Stimulated activated effector memory CD8-positive, alpha-beta T cell treated with anti-CD3 and anti-CD28 coated beads, Interleukin-12 subunit alpha, Interleukin-12 subunit beta, amount 100 ng/mL, for 72 hours (primary cell): ENCODE measurements around the gene NRIP2.

Experiments used
- ATAC-seq: fragments of 150-1000 bp; cut with Tn5 transposase; 2 replicates; pipeline ENCODE4 v1.10.0; 2021
- DNase-seq, 2 donors: peaks; one replicate each; pipeline ENCODE4 v3.0.0; 2021 to 2022; ENCODE audit warnings: low spot score in 2 of 2
- H3K27ac Mint-ChIP-seq: one replicate; pipeline ENCODE4 v1.8.0; 2022; ENCODE audit warnings: mild to moderate bottlenecking, mixed read lengths
- H3K36me3 Mint-ChIP-seq: one replicate; pipeline ENCODE4 v1.8.0; 2022; ENCODE audit warnings: mild to moderate bottlenecking, mixed read lengths
- H3K4me1 Mint-ChIP-seq: one replicate; pipeline ENCODE4 v1.8.0; 2022; ENCODE audit warnings: mixed read lengths
- H3K4me3 Mint-ChIP-seq: one replicate; pipeline ENCODE4 v1.8.0; 2022; ENCODE audit warnings: mild to moderate bottlenecking, mixed read lengths
- H3K9me3 Mint-ChIP-seq: one replicate; pipeline ENCODE4 v1.8.0; 2022; ENCODE audit warnings: mixed read lengths

Gene NRIP2

GRCh38 chr12:2856051-2856450 is 21.2 kb upstream of the NRIP2 start:
- DNase-seq = no peak
- peaks cover 46% of the 10 kb centered on the region for H3K36me3 Mint-ChIP-seq
- peak overlapping the region; percentile 9 for H3K27ac Mint-ChIP-seq
- H3K4me3 Mint-ChIP-seq = no peak overlapping the region
- no peaks in the 10 kb centered on the region for H3K4me1 Mint-ChIP-seq
- ATAC-seq = peak; percentile 48
- H3K9me3 Mint-ChIP-seq = no peaks in the 10 kb centered on the region

DNA sequence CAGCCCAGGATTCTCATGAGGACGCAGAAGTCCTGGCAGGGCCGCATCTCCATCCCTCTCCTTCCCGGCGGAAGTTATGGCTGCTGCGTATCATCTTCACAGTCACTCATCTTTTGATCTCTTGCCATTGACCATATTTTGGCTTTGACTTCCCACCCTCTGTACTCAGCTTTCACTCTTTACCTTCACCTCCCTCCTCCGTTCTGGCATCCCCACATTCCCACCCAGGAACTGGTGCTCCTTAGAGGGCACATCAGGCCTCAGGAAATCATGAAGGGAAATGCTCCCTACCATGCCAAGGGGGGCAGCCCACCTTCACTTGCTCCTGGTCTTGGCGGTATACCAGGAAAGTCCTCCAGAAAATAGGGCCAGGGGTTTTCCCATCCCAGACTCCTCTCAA is 20.7 kb upstream of the NRIP2 start:
- no peak for ATAC-seq

DNA sequence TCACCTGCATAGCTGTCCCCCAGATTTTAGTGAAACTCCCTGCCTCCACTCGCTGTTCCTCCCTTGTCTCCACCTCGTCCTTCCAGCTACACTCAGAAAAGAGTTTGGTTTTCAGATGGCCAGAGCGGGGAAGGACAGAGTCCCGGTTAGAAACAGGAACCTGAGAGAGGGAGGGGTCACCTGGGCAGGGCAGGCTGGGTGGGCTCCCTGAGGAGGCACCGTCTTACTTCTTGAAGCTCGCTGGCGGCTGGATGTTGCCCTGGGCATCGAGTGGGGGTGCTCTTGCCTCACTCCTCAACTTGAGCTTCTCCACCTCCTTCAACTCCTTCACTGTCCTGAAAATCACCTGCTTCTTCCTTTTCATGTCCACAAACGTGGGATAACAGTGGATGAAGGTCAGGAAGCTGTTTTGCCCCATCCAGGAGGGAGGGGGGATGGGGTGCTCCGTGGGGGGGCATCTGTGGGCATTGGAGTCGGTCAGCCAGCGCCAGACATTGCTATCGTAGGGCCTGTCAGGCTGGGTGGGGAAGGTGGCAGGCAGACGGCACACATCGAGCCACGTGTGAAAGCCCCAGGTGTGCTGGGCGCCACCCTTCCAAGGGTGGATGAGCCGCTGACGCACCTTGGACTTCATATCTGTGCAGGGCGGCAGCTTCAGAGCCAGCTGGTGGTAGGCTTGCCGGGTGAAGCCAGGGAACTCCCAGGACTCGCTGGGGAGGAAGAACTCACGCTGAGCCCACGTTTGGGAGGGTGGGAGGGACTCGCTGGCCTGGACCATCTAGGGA is 20.0 kb upstream of the NRIP2 start:
- Mint-ChIP-seq H3K4me1 (no peaks in the 10 kb centered on the region), H3K4me3 (no peak overlapping the region), H3K9me3 (no peaks in the 10 kb centered on the region), H3K27ac (no peak overlapping the region), H3K36me3 (peaks cover 34% of the 10 kb centered on the region)
- DNase-seq = no peak
- no peak for ATAC-seq

More for the DNA sequence above, 20.7 kb upstream of the NRIP2 start:
- Mint-ChIP-seq H3K4me3 (no peak overlapping the region), H3K9me3 (no peaks in the 10 kb centered on the region), H3K36me3 (peaks cover 41% of the 10 kb centered on the region), H3K4me1 (no peaks in the 10 kb centered on the region), H3K27ac (peak overlapping the region; percentile 9)
- DNase-seq = no peak

GRCh38 chr12:2853626-2854025 is 18.8 kb upstream of the NRIP2 start:
- Mint-ChIP-seq H3K27ac (no peak overlapping the region), H3K36me3 (peaks cover 22% of the 10 kb centered on the region), H3K4me3 (no peak overlapping the region), H3K4me1 (no peaks in the 10 kb centered on the region), H3K9me3 (no peaks in the 10 kb centered on the region)
- ATAC-seq = peak; percentile 68
- peak; percentile 30 to 66 for DNase-seq

DNA sequence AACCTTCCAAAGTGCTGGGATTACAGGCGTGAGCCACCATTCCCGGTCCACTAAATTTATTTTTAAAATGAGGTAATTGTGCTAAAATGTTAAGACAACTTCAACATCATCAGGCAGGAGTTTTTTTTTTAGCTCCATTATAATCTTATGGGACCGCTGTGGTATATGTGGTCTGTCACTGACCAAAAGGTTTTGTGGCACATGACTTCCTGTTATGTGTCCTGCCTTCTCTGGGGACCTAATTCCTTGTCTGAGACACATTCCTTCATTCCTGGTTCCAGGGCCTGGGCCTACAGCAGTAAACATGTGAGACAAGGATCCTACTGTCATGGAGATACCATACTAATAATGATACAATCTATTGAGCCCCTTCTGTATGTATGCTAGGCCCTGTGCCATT is 17.1 kb upstream of the NRIP2 start:
- no peak overlapping the region for H3K27ac Mint-ChIP-seq
- H3K36me3 Mint-ChIP-seq = peaks cover 15% of the 10 kb centered on the region
- DNase-seq (no peak), ATAC-seq (no peak)
- H3K9me3 Mint-ChIP-seq = no peaks in the 10 kb centered on the region
- H3K4me1 Mint-ChIP-seq = no peaks in the 10 kb centered on the region
- no peak overlapping the region for H3K4me3 Mint-ChIP-seq

DNA sequence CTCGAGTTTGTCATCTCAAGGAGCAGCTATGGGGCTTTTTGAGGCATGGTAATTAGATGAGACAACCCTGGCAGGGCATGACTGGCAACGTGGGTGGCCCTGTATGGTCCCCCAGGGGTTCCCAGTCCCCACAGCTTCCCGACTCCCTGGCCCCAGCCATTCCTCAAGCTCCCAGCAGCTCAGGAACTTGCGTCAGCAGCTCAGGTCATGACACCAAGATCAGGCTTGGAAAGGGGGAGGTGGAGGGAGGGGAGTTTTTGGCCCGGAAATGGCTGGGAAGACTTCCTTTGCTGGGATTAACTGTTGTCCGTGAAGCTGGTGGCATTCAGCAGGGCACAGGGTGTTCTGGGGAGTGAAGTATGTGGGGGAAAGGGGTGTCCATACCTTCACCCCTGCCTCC is 10.4 kb upstream of the NRIP2 start:
- H3K9me3 Mint-ChIP-seq = no peaks in the 10 kb centered on the region
- H3K27ac Mint-ChIP-seq = peak overlapping the region; percentile 74
- peaks cover 22% of the 10 kb centered on the region for H3K36me3 Mint-ChIP-seq
- DNase-seq (no peak), ATAC-seq (no peak)
- no peak overlapping the region for H3K4me3 Mint-ChIP-seq
- H3K4me1 Mint-ChIP-seq = peaks cover 5% of the 10 kb centered on the region

DNA sequence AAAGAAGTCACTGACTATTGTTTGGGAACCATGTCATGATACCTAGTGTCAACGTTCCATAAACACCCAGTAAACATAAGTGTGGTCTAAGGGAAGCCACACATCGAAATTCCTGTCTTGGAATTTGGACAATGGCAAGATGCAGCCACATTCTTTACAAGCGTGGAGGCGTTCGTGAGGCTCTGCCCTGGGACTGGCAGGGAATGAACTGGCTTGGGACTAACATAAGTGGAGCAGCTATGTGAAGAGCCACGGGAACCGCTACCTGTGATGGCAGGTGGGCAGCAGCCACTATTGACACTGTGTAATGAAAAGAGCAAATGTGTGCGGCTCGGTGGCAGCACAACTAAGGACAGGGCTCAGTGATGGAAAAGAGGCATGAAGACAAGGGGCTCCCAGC is 10.0 kb upstream of the NRIP2 start:
- no peak for ATAC-seq
- Mint-ChIP-seq H3K9me3 (no peaks in the 10 kb centered on the region), H3K36me3 (peaks cover 27% of the 10 kb centered on the region), H3K4me1 (peaks cover 5% of the 10 kb centered on the region), H3K4me3 (no peak overlapping the region), H3K27ac (peak overlapping the region; percentile 74)
- no peak for DNase-seq

- Mint-ChIP-seq H3K27ac (peak overlapping the region; percentile 55), H3K4me3 (no peak overlapping the region), H3K4me1 (peaks cover 5% of the 10 kb centered on the region), H3K9me3 (no peaks in the 10 kb centered on the region), H3K36me3 (peaks cover 44% of the 10 kb centered on the region)
- DNase-seq (no peak), ATAC-seq (no peak)
Observed at GRCh38 chr12:2842948-2843347, 8.1 kb upstream of the NRIP2 start.

GRCh38 chr12:2841056-2841650 is 6.3 kb upstream of the NRIP2 start:
- Mint-ChIP-seq H3K36me3 (peaks cover 55% of the 10 kb centered on the region), H3K27ac (no peak overlapping the region), H3K4me3 (no peak overlapping the region), H3K4me1 (peaks cover 5% of the 10 kb centered on the region), H3K9me3 (no peaks in the 10 kb centered on the region)
- no peak for ATAC-seq
- DNase-seq = no peak

- Mint-ChIP-seq H3K4me3 (no peak overlapping the region), H3K36me3 (peaks cover 45% of the 10 kb centered on the region), H3K4me1 (peaks cover 12% of the 10 kb centered on the region), H3K9me3 (no peaks in the 10 kb centered on the region), H3K27ac (no peak overlapping the region)
- DNase-seq (no peak), ATAC-seq (no peak)
Observed at GRCh38 chr12:2836574-2836973, 1.7 kb upstream of the NRIP2 start.

DNA sequence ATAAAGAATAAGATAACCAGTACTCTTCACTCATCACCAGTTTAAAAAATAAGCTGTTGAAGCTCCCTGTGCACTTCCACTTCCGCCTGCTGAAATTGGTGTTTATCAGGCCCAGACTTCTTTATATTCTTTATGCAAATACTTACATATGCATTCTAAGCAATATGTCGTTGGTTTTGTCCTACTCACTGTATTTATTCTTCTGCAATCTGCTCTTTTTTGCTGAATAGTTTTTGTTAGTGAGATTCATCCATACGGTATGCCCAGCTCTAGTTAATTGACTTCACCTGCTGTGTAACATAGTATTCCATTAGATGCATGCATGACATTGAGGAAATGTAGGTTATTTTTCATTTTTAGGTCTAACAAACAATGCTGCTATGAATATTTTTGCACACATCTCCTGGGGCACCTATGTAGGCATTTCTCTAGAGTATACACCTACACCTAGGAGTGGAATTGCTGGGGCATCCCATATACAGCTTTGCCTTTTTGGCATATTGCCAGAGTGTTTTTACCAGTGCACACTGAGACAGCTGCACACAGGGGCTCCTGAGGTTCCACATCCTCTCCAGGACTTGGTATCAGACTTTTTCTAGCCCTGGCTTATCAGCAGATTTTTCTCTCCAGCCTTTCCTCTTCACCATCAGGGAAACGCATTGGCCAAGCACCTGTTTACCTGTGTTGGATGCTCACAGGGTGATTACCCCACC is 1.0 kb upstream of the NRIP2 start:
- no peak overlapping the region for H3K27ac Mint-ChIP-seq

GRCh38 chr12:2833810-2834209 is 1.0 kb downstream of the NRIP2 start:
- DNase-seq (no peak), ATAC-seq (no peak)
- peaks cover 12% of the 10 kb centered on the region for H3K4me1 Mint-ChIP-seq
- H3K27ac Mint-ChIP-seq = peak overlapping the region; percentile 50
- no peak overlapping the region for H3K4me3 Mint-ChIP-seq
- peaks cover 39% of the 10 kb centered on the region for H3K36me3 Mint-ChIP-seq
- H3K9me3 Mint-ChIP-seq = no peaks in the 10 kb centered on the region

More for the DNA sequence above, 1.0 kb upstream of the NRIP2 start:
- H3K36me3 Mint-ChIP-seq = peaks cover 40% of the 10 kb centered on the region
- H3K4me3 Mint-ChIP-seq = no peak overlapping the region
- no peaks in the 10 kb centered on the region for H3K9me3 Mint-ChIP-seq
- peaks cover 12% of the 10 kb centered on the region for H3K4me1 Mint-ChIP-seq
- ATAC-seq (no peak), DNase-seq (no peak)

DNA sequence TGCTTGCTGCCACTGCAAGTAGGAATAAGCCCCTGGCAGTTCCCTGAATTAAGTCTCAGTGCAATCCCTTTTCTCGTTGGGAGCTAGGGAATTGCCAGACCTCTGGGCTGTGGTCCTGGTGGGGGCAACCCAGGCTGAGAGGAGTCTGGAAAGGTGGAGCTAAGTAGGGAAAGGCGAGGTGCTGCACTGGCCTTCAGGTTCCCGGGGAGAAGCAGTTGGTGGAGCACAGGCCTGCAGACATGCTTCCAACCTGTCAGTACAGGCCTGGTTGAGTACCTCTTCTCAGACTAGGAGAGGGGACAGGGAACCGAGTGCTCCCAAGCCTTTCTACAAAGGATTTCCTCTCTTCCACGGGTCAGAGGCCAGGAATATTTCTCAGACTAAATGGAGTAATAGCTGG is 1.5 kb downstream of the NRIP2 start:
- peaks cover 39% of the 10 kb centered on the region for H3K36me3 Mint-ChIP-seq
- H3K9me3 Mint-ChIP-seq = no peaks in the 10 kb centered on the region
- H3K4me3 Mint-ChIP-seq = no peak overlapping the region
- H3K4me1 Mint-ChIP-seq = peaks cover 12% of the 10 kb centered on the region
- ATAC-seq = no peak
- no peak for DNase-seq
- no peak overlapping the region for H3K27ac Mint-ChIP-seq

GRCh38 chr12:2832550-2833127 is 2.2 kb downstream of the NRIP2 start:
- DNase-seq (no peak), ATAC-seq (no peak)
- peaks cover 43% of the 10 kb centered on the region for H3K36me3 Mint-ChIP-seq
- peaks cover 12% of the 10 kb centered on the region for H3K4me1 Mint-ChIP-seq
- H3K9me3 Mint-ChIP-seq = no peaks in the 10 kb centered on the region
- no peak overlapping the region for H3K4me3 Mint-ChIP-seq
- H3K27ac Mint-ChIP-seq = peak overlapping the region; percentile 84

GRCh38 chr12:2829275-2829674 is 5.6 kb downstream of the NRIP2 start:
- H3K36me3 Mint-ChIP-seq = peaks cover 64% of the 10 kb centered on the region

More at GRCh38 chr12:2829275-2829674, 5.6 kb downstream of the NRIP2 start:
- Mint-ChIP-seq H3K9me3 (no peaks in the 10 kb centered on the region), H3K4me1 (no peaks in the 10 kb centered on the region), H3K4me3 (no peak overlapping the region), H3K27ac (peak overlapping the region; percentile 20)
- ATAC-seq (no peak), DNase-seq (no peak)
